ENCODE results near the gene NKG7.

GRCh38 chr19:51372021-51372648, 319 bp downstream of the NKG7 start:
- TF ChIP-seq CTCF (IDR thresholded peaks at IDR 0.05): no peak
- TF ChIP-seq POLR2A (IDR thresholded peaks at IDR 0.05): no peak
